Ecto neural progenitor cell (in vitro differentiated cells): ENCODE results near the gene CYB5R2.

Experiments
- DNase-seq: peaks from one replicate; pipeline ENCODE4 v3.0.0-alpha.2; 2018; ENCODE audit warnings: low spot score

Gene CYB5R2

GRCh38 chr11:7638710-7639642 lies 34.3 kb downstream of the CYB5R2 start:
- DNase-seq: no peak

GRCh38 chr11:7637447-7638157 lies 35.7 kb downstream of the CYB5R2 start:
- no peak for DNase-seq

- DNase-seq: no peak
Measured at GRCh38 chr11:7636350-7636749, 37.0 kb downstream of the CYB5R2 start.

GRCh38 chr11:7635708-7636107 lies 37.6 kb downstream of the CYB5R2 start:
- no peak for DNase-seq

- DNase-seq: no peak
Measured at GRCh38 chr11:7635137-7635536, 38.2 kb downstream of the CYB5R2 start.

GRCh38 chr11:7632211-7632610 lies 41.1 kb downstream of the CYB5R2 start:
- no peak for DNase-seq

GRCh38 chr11:7630002-7630401 lies 43.3 kb downstream of the CYB5R2 start:
- no peak for DNase-seq

GRCh38 chr11:7628660-7629059 lies 44.6 kb downstream of the CYB5R2 start:
- DNase-seq: no peak

- DNase-seq: no peak
Measured at GRCh38 chr11:7622721-7623120, 50.6 kb downstream of the CYB5R2 start.

GRCh38 chr11:7621554-7621953 lies 51.7 kb downstream of the CYB5R2 start:
- DNase-seq: no peak

GRCh38 chr11:7621090-7621489 lies 52.2 kb downstream of the CYB5R2 start:
- DNase-seq: no peak

- no peak for DNase-seq
Measured at GRCh38 chr11:7619322-7619721, 54.0 kb downstream of the CYB5R2 start.

GRCh38 chr11:7617032-7617431 lies 56.3 kb downstream of the CYB5R2 start:
- DNase-seq: no peak
